GM18861 (cell line): Measurements from ENCODE around the gene IL17RD.
"Not testable (repeated sequence)": the region's sequence is repeated elsewhere in the genome, so short reads cannot be mapped to it uniquely, and the experiment has no call there.

Source experiments
- ATAC-seq: cut with Tn5 transposase; IDR thresholded peaks from one replicate; pipeline ENCODE4 v1.9.1; 2021; ENCODE audit not compliant: unreplicated experiment

IL17RD gene

DNA sequence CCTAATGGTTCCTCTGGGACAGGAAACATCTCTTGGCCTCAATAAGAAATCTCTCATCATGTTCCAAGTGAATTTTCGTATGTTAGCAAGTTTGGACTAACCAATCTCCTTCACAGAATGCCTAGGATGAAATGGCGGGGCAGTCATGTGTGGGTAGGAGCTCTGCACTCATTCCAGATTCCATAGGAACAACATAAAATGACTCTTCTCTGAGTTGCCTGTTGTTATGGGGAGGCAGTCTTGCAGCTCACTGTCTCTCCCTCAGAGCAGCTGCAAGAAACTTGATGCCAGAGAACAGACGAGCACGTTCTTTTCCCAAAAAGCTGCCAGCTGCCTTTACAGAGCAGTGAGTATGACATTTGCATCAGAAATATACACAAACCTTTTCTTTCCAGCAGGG, 70.6 kb downstream of the IL17RD start:
- ATAC-seq: no peak

- no peak for ATAC-seq
Measured at GRCh38 chr3:57093971-57094535, 71.1 kb downstream of the IL17RD start.

DNA sequence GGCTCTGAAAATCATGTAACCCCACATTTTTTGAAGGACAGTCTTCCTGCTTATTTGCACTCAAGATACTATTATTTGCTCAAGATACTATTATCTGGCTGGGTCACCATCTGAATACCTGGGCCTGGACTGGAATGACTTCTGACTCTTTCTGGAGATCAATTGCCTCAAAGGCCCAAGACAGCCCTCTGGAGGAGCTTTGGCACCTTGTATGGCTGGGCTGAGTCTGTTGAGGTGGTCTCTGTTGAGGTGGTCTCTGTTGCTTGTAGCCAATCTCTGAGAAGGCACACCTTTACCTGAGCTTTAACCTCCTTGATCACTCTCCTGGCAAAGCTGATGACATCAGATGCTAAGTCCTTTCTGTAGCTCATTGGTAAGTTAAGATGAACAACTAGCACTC, 71.7 kb downstream of the IL17RD start:
- ATAC-seq: no peak

DNA sequence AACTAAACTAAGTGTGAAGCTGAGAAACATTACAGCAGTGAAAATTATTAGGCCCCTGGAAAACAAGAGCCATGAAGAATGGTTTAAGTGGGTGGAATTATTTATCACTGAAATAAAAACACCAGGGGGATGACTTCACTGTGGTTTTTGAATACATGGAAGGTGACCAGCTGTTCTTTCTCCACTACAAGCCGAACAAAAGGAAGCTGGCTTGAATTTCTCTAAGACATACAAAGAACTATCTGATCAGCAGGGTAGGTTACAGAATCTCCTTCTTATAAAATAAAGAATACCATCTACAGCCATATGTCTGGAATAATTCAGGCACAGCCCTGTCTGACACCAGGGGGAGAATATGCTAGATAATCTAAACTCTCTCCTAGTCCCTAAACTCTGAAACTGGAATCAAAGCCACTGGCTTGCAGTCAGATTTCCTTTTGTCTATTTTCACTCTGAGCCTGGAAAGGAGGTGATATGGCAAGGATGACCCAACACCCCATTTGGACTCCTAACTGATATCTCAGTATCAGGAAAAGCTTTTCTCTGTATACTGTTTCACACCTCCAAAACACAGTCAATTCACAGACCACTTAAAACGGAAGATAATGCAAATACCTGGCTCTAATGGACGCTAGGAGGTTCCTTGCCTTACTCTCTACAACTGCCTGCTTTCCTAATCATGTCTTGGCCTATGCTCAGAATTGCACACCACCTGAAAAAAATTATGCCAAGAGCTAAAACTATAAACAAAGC, 73.5 kb downstream of the IL17RD start:
- no peak for ATAC-seq

GRCh38 chr3:57089043-57089442, 76.1 kb downstream of the IL17RD start:
- ATAC-seq: no peak

DNA sequence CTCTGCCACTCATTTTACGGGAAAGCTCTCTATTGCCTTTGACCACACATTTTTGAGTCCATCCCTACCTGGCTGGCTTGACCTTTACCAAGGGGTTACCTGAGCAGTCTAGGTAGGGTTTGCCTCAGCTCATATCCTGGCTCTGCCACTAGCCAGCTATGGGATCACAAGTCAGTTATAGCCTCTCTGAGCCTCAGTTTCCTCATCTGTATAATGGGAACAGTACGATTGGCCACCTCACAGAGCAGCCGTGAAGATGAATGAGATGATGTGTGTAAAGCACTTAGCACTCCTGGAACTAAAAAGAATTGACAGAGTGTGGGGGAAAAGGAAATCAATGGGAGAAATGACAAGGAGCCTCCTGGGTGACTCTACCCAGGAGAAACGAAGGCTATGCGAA, 76.7 kb downstream of the IL17RD start:
- ATAC-seq: no peak

- no peak for ATAC-seq
Measured at GRCh38 chr3:57087361-57088092, 77.6 kb downstream of the IL17RD start.

GRCh38 chr3:57086201-57086600, 79.0 kb downstream of the IL17RD start:
- ATAC-seq: no peak

DNA sequence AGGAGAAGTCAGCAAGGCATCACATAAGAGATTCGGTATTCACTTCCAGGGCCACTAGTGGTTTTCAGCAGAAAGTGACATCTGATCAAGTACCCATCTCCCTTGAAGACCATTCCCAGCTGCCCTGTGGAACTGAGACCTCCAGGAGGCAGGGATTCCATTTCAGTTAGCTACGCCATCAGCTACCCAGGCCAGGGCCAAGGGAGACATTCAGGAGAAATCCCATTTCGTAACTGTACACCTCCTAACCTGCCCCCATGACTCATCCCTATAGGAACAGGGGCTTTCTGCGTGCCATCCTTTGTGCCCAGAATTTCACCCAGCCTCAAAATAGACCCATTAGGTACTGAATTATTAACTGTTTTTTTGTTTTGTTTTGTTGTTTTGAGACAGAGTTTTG, 79.9 kb downstream of the IL17RD start:
- no peak for ATAC-seq

GRCh38 chr3:57083266-57083995, 81.7 kb downstream of the IL17RD start:
- not testable (repeated sequence) for ATAC-seq

- no peak for ATAC-seq
Measured at GRCh38 chr3:57082481-57082880, 82.7 kb downstream of the IL17RD start.

GRCh38 chr3:57081173-57081572, 84.0 kb downstream of the IL17RD start:
- ATAC-seq: no peak

GRCh38 chr3:57080171-57080570, 85.0 kb downstream of the IL17RD start:
- no peak for ATAC-seq

DNA sequence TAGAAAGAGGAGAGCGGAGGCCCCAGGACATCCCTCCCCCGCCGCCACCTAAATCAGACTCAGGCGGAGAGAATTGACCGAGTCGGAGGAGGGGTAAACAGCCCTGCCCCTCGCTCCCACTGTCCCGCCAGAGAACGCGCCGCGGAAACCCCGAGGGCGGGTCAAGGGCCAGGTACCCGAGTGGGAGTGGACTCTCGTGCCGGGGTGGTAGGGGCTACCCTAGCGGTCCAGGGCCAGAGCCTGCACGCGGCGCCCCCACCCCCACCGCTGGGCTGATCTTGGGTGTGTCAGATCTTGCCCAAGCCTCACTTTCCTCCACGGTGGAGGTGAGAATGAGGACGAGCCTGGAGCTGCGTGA, 85.7 kb downstream of the IL17RD start:
- ATAC-seq: no peak

- ATAC-seq: no peak
Measured at GRCh38 chr3:57078635-57079473, 86.3 kb downstream of the IL17RD start.

DNA sequence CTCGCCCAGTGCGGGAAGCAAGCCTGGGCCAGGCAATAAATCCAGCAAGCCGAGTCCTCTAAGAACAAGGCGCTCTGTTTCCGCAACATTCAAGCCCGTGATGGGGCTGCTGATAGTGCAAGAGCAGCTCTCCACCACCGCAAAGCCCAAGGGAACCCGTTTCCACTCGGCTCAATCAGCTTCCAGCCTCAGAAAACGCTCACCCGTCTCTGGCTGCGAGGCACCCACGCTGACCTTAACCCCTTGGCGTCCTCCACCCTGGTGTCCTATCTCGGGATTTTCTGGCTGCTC, 86.9 kb downstream of the IL17RD start:
- ATAC-seq: no peak

DNA sequence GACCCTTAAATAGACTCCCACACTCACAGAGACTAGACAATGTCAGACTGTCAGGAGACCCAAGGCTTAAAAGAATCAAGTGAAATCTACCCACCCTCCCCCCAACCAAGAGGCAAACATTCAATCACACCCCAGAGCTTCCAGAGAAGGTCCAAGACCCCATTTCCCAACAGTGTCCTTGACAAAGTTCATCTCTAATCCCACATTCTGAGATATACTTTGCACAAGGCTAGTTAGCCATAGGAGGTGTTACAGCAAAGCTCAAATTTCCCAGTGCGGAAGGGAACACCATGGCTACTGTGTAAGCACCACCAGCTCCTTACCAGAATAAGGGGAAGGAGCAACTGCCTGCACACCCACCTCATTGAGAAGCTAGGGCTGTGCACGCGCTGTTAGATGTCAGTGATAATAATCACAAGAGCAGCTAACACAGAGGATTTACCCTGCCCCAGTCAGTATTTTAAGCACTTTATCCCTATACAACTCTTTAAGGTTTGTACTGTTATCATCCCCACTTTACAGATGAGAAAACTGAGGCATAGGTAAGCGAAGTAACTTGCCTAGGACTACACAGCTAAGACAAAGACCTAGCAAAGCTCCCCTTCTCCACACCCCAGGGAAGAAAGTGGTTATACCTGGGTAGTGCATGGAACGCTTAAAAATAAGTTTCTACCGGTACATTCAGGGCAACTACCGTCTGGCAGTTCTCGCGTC, 87.4 kb downstream of the IL17RD start:
- ATAC-seq: no peak

DNA sequence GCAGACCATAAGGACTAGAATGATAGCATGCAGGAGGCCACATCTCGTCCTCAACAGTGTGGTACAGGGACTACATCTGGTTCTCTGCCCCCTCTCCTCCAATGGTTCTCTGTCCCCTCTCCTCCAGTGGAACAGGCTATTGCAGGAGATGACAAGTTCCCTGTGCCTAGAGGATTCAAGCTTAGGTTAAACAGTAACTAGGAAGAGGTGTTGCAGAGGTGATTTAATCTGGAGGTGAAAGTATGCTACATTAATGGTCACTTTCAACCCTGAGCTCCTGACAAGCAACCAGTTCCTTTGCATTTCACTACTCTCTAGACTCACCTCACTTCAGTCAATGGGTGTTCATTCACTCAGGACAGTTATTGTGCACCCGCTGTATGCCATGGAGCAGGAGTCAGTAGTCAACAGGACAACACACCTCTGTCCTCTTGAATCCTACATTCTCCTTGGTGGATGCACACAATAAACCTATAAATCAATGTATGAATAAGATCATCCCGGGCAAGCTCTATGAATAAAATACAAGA, 88.7 kb downstream of the IL17RD start:
- no peak for ATAC-seq

- no peak for ATAC-seq
Measured at GRCh38 chr3:57074135-57074534, 91.0 kb downstream of the IL17RD start.

GRCh38 chr3:57073628-57074027, 91.5 kb downstream of the IL17RD start:
- ATAC-seq: no peak
